K562 (cell line): ENCODE measurements around the gene NPDC1. TPM values are rescaled to one million over a fixed set of nuclear protein-coding genes. Genes with fewer than 3 reads are reported as not detected.
A peak's percentile ranks its signal among the peaks of the same experiment; 100 is the strongest.

Experiments used
- CHD2 ChIP-seq: IDR thresholded peaks from 2 replicates; pipeline ENCODE4 v1.6.1; 2011; ENCODE audit warnings: low read depth, low read length
- E2F1 ChIP-seq: sonication (generic); formaldehyde crosslinking; IDR thresholded peaks from 2 replicates; pipeline ENCODE4 v1.8.1; 2023; ENCODE audit warnings: mild to moderate bottlenecking, missing genetic modification reagents, moderate library complexity
- ESRRA ChIP-seq: fragments of 450-650 bp; IDR thresholded peaks from 2 replicates; pipeline ENCODE4 v1.6.1; 2014; ENCODE audit warnings: low read depth, mild to moderate bottlenecking, moderate library complexity, borderline replicate concordance
- GATAD2B ChIP-seq: fragments of 450-650 bp; IDR thresholded peaks from 2 replicates; pipeline ENCODE4 v1.6.1; 2017; ENCODE audit warnings: mild to moderate bottlenecking, borderline replicate concordance
- MTA1 ChIP-seq: fragments of 450-650 bp; IDR thresholded peaks from 2 replicates; pipeline ENCODE4 v1.6.1; 2017; ENCODE audit warnings: borderline replicate concordance
- RCOR1 ChIP-seq, 2 experiments: IDR thresholded peaks; 2 replicates each; pipeline ENCODE4 v1.6.1; 2012; ENCODE audit warnings: low read depth in 2 of 2, low read length in 2 of 2, borderline replicate concordance in 1 of 2, improper control_type of control experiment in 1 of 2
- SRSF7 ChIP-seq: fragments of 200-400 bp; formaldehyde crosslinking; optimal IDR thresholded peaks from 2 replicates; pipeline ENCODE3; 2017; ENCODE audit warnings: mild to moderate bottlenecking, low read depth, low read length
- TCF15 ChIP-seq: fragments of 250-450 bp; sonication (Bioruptor Pico); IDR thresholded peaks from 2 replicates; pipeline ENCODE4 v1.8.0; 2022; ENCODE audit warnings: moderate library complexity, mild to moderate bottlenecking, inconsistent platforms
- TCF7L2 ChIP-seq: fragments of 150-350 bp; IDR thresholded peaks from 2 replicates; pipeline ENCODE4 v1.6.1; 2016; ENCODE audit warnings: low read depth, mild to moderate bottlenecking, low read length, moderate library complexity
- TEAD4 ChIP-seq, 2 experiments: sonication (generic) in 1 of 2; formaldehyde crosslinking in 1 of 2; IDR thresholded peaks; 2 replicates each; pipeline versions ENCODE4 v1.6.1 to v1.8.0; 2012 to 2022; ENCODE audit warnings: borderline replicate concordance in 1 of 2, inconsistent platforms in 1 of 2, low read length in 1 of 2, mild to moderate bottlenecking in 1 of 2, missing genetic modification reagents in 1 of 2
- ZBTB40 ChIP-seq, 2 experiments: fragments of 450-650 bp in 1 of 2; sonication (generic) in 1 of 2; formaldehyde crosslinking in 1 of 2; IDR thresholded peaks; 2 replicates each; pipeline versions ENCODE4 v1.7.1 to v1.9.0; 2016 to 2022; ENCODE audit warnings: inconsistent platforms in 1 of 2, mild to moderate bottlenecking in 1 of 2, missing genetic modification reagents in 1 of 2
- ZNF232 ChIP-seq: sonication (generic); formaldehyde crosslinking; IDR thresholded peaks from 2 replicates; pipeline ENCODE4 v1.8.0; 2022; ENCODE audit warnings: mild to moderate bottlenecking, missing genetic modification reagents
- ZNF511 ChIP-seq: sonication (generic); formaldehyde crosslinking; IDR thresholded peaks from 2 replicates; pipeline ENCODE4 v1.8.0; 2022; ENCODE audit warnings: mild to moderate bottlenecking, missing genetic modification reagents
- polyA plus RNA-seq, 8 experiments: library from polyadenylated mRNA; depleted of rRNA in 4 of 8; stranded (reverse) in 5 of 8; unstranded in 3 of 8; fragments of >200 nt; fragmentation: Nextera tagmentation in 2 of 8; fragmentation: Illumina TruSeq in 1 of 8; extraction: Ambion mirVana in 2 of 8; extraction: Trizol in 1 of 8; gene quantifications; 2 replicates each; pipeline versions ENCODE4 v1.2.1 to v1.2.3, GENCODE V29; 2011 to 2014; ENCODE audit warnings: inconsistent platforms in 1 of 8, missing spikeins in 1 of 8
- total RNA-seq, 7 experiments: library from RNA; depleted of rRNA in 6 of 7; stranded (reverse); fragments of >200 nt in 6 of 7; fragmentation: Illumina TruSeq in 2 of 7; extraction: Trizol in 2 of 7; gene quantifications; 2 replicates each; pipeline versions ENCODE4 v1.2.1 to v1.2.3, GENCODE V29; 2011 to 2021; ENCODE audit warnings: low replicate concordance in 1 of 7

Gene NPDC1
- total and polyA plus RNA-seq, 9 of the 15 experiments (the other 6 are each of a cell fraction or from before 2014, with no cell fraction given): 0.06 to 2.1 (median 0.53) TPM; not detected in 3

- TF ChIP-seq ZNF511 (CRISPR knock-in tag) (peak; percentile 53; the same call in 1 of the 2 replicates), ZNF232 (CRISPR knock-in tag) (no peak), E2F1 (CRISPR knock-in tag) (no peak), SRSF7 (no peak), ESRRA (no peak), MTA1 (no peak), TEAD4 (IDR thresholded peaks at IDR 0.05; ENCODE audit: low read length) (no peak), TEAD4 (CRISPR knock-in tag; IDR thresholded peaks at IDR 0.05; ENCODE audit: borderline replicate concordance) (no peak), RCOR1 (IDR thresholded peaks at IDR 0.05; ENCODE audit: borderline replicate concordance in 1 of 2, low read depth in 2 of 2, low read length in 2 of 2) (0 out of 4 replicates have a peak, but pooled peaks of 1 of the 2 experiments have one; percentile 14), TCF15 (CRISPR knock-in tag) (no peak), GATAD2B (no peak), ZBTB40 (IDR thresholded peaks at IDR 0.05) (no peak), ZBTB40 (CRISPR knock-in tag; IDR thresholded peaks at IDR 0.05) (no peak), CHD2 (no peak), TCF7L2 (no peak)
Measured at GRCh38 chr9:137067860-137068538, 22.0 kb upstream of the NPDC1 start (continued).
